ENCODE measurements around the gene NRXN2.

The NRXN2 gene

GRCh38 chr11:64723117-64723906 lies at the start of gene NRXN2:
TSS of gene NRXN2 (minus strand) at chr11:64723197. CDS start at chr11:64713699, 9,498 bp downstream.
- peak in 1 of 2 donors; percentile 72 for DNase-seq (ENCODE audit: extremely low read depth in 1 of 2, low read depth in 1 of 2)

GRCh38 chr11:64772303-64773018 lies 49.5 kb upstream of the NRXN2 start:
- DNase-seq (ENCODE audit: extremely low read depth in 1 of 2, low read depth in 1 of 2): no peak

GRCh38 chr11:64771861-64772260 lies 48.9 kb upstream of the NRXN2 start:
- DNase-seq (ENCODE audit: extremely low read depth in 1 of 2, low read depth in 1 of 2): no peak

- no peak for DNase-seq (ENCODE audit: extremely low read depth in 1 of 2, low read depth in 1 of 2)
Measured at GRCh38 chr11:64770120-64770519, 47.1 kb upstream of the NRXN2 start.

GRCh38 chr11:64769283-64769682 lies 46.3 kb upstream of the NRXN2 start:
- DNase-seq (ENCODE audit: extremely low read depth in 1 of 2, low read depth in 1 of 2): no peak

- no peak for DNase-seq (ENCODE audit: extremely low read depth in 1 of 2, low read depth in 1 of 2)
Measured at GRCh38 chr11:64768300-64768694, 45.3 kb upstream of the NRXN2 start.

GRCh38 chr11:64767344-64768299 lies 44.6 kb upstream of the NRXN2 start:
- DNase-seq (ENCODE audit: extremely low read depth in 1 of 2, low read depth in 1 of 2): peak in 1 of 2 donors; percentile 77

- DNase-seq (ENCODE audit: extremely low read depth in 1 of 2, low read depth in 1 of 2): no peak
Measured at GRCh38 chr11:64766881-64767280, 43.9 kb upstream of the NRXN2 start.

- DNase-seq (ENCODE audit: extremely low read depth in 1 of 2, low read depth in 1 of 2): no peak
Measured at GRCh38 chr11:64765851-64766665, 43.1 kb upstream of the NRXN2 start.

GRCh38 chr11:64765291-64765850 lies 42.4 kb upstream of the NRXN2 start:
- DNase-seq (ENCODE audit: extremely low read depth in 1 of 2, low read depth in 1 of 2): no peak

- DNase-seq (ENCODE audit: extremely low read depth in 1 of 2, low read depth in 1 of 2): no peak
Measured at GRCh38 chr11:64764753-64765152, 41.8 kb upstream of the NRXN2 start.

- DNase-seq (ENCODE audit: extremely low read depth in 1 of 2, low read depth in 1 of 2): no peak
Measured at GRCh38 chr11:64764040-64764611, 41.1 kb upstream of the NRXN2 start.

GRCh38 chr11:64763526-64764039 lies 40.6 kb upstream of the NRXN2 start:
- DNase-seq (ENCODE audit: extremely low read depth in 1 of 2, low read depth in 1 of 2): no peak

- no peak for DNase-seq (ENCODE audit: extremely low read depth in 1 of 2, low read depth in 1 of 2)
Measured at GRCh38 chr11:64762674-64763525, 39.9 kb upstream of the NRXN2 start.

GRCh38 chr11:64762277-64762673 lies 39.3 kb upstream of the NRXN2 start:
- no peak for DNase-seq (ENCODE audit: extremely low read depth in 1 of 2, low read depth in 1 of 2)

- DNase-seq (ENCODE audit: extremely low read depth in 1 of 2, low read depth in 1 of 2): no peak
Measured at GRCh38 chr11:64760759-64761420, 37.9 kb upstream of the NRXN2 start.

- DNase-seq (ENCODE audit: extremely low read depth in 1 of 2, low read depth in 1 of 2): no peak
Measured at GRCh38 chr11:64759722-64760719, 37.0 kb upstream of the NRXN2 start, which contains the start of gene PYGM. TSS of gene PYGM (minus strand) at chr11:64759974. CDS start at chr11:64759898, 76 bp downstream.
